DMS 273 (cell line): ENCODE measurements around the gene PDE6G.

ENCODE experiments used
- DNase-seq: peaks from one replicate; lab custom pipeline; 2025; ENCODE audit not compliant: unreplicated experiment; lab: John Stamatoyannopoulos, UW

PDE6G gene

GRCh38 chr17:81664051-81664470 lies 7.7 kb upstream of the PDE6G start:
- DNase-seq = no peak

GRCh38 chr17:81662002-81662401 lies 5.7 kb upstream of the PDE6G start:
- DNase-seq = no peak

GRCh38 chr17:81660441-81660840 lies 4.1 kb upstream of the PDE6G start:
- no peak for DNase-seq

- DNase-seq = no peak
These were observed 2.7 kb upstream of the PDE6G start for GRCh38 chr17:81659038-81659437.

- peak; percentile 51 for DNase-seq
These were observed 493 bp upstream of the PDE6G start for GRCh38 chr17:81656835-81657234.

GRCh38 chr17:81655378-81656117 lies 794 bp downstream of the PDE6G start:
- no peak for DNase-seq

- no peak for DNase-seq
These were observed 3.2 kb downstream of the PDE6G start for GRCh38 chr17:81652906-81653771.

- DNase-seq = peak; percentile 44
These were observed 4.7 kb downstream of the PDE6G start for GRCh38 chr17:81651692-81652091.

- peak; percentile 28 for DNase-seq
These were observed 5.4 kb downstream of the PDE6G start for GRCh38 chr17:81650951-81651350.

GRCh38 chr17:81648707-81649085 lies 7.6 kb downstream of the PDE6G start:
- no peak for DNase-seq

GRCh38 chr17:81648013-81648706 lies 8.2 kb downstream of the PDE6G start:
- peak; percentile 30 for DNase-seq

GRCh38 chr17:81647640-81648012 lies 8.7 kb downstream of the PDE6G start:
- no peak for DNase-seq

- no peak for DNase-seq
These were observed 9.3 kb downstream of the PDE6G start for GRCh38 chr17:81646869-81647600.

GRCh38 chr17:81644976-81645952 lies 11.1 kb downstream of the PDE6G start:
- DNase-seq = no peak

- DNase-seq = no peak
These were observed 11.8 kb downstream of the PDE6G start for GRCh38 chr17:81644496-81644895.

GRCh38 chr17:81641825-81642489 lies 14.4 kb downstream of the PDE6G start:
- no peak for DNase-seq

GRCh38 chr17:81640011-81640410 lies 16.3 kb downstream of the PDE6G start:
- DNase-seq = no peak

- DNase-seq = no peak
These were observed 17.7 kb downstream of the PDE6G start for GRCh38 chr17:81638683-81639082.
